Subcutaneous abdominal adipose tissue (tissue), 5 donors: Measurements from ENCODE around the gene MPIG6B.

Experiments
- H3K27ac ChIP-seq: one replicate; pipeline ENCODE4 v1.7.0; 2013; ENCODE audit warnings: low read depth, mild to moderate bottlenecking, inconsistent platforms, low read length, moderate library complexity
- H3K27me3 ChIP-seq, 5 donors: one replicate each; pipeline ENCODE4 v1.7.0; 2013; ENCODE audit warnings: low read length in 5 of 5, inconsistent platforms in 1 of 5; ENCODE audit not compliant: control insufficient read depth in 5 of 5, insufficient read depth in 4 of 5
- H3K36me3 ChIP-seq, 5 donors: one replicate each; pipeline ENCODE4 v1.7.0; 2013; ENCODE audit warnings: low read length in 5 of 5; ENCODE audit not compliant: control insufficient read depth in 5 of 5, insufficient read depth in 5 of 5
- H3K4me1 ChIP-seq, 5 donors: one replicate each; pipeline ENCODE4 v1.7.0; 2013; ENCODE audit warnings: low read length in 5 of 5, mild to moderate bottlenecking in 3 of 5, moderate library complexity in 1 of 5; ENCODE audit not compliant: control insufficient read depth in 5 of 5, insufficient read depth in 5 of 5
- H3K4me3 ChIP-seq, 5 donors: one replicate each; pipeline ENCODE4 v1.7.0; 2013; ENCODE audit warnings: low read length in 5 of 5, low read depth in 1 of 5
- H3K9ac ChIP-seq, 5 donors: one replicate each; pipeline ENCODE4 v1.7.0; 2013; ENCODE audit warnings: low read length in 5 of 5, mild to moderate bottlenecking in 4 of 5, moderate library complexity in 3 of 5
- H3K9me3 ChIP-seq, 5 donors: one replicate each; pipeline ENCODE4 v1.7.0; 2013; ENCODE audit warnings: low read length in 5 of 5; ENCODE audit not compliant: control insufficient read depth in 5 of 5
- donor health status: healthy.
- donor health status: healthy.
- donor health status: healthy.
- donor health status: healthy.
- donor health status: healthy.

MPIG6B gene

DNA sequence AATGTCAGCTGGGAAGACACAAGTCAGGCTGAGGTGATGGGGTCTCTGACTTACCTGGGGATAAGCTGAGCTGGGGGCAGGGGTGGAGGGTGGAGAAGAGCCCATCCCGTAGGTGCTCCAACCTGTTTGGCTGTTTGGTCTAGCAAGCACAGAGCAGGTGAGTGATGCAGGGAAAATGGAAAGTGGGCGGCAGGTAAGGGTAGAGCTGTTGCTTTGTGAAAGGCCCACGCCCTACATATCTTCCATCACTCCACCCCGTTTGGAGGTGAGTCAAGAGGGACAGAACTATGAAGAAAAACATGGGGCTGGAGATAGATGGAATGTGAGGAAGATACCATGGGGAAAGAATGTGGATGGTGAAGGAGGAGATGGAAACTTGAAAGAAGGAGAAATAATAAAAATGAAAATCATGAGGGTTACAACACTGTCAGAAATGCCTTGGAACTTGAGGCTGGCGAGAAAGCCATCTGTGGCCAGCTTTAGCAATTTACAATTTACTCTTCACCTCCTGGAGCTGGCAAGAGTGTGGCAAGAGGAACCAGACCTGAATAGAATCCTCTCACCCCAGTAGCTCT lies 2.9 kb upstream of the MPIG6B start:
- no peak overlapping the region for H3K4me3 ChIP-seq
- H3K9ac ChIP-seq: no peak overlapping the region
- H3K36me3 ChIP-seq: peaks cover 0 to 7% (median 0%) of the 10 kb centered on the region in 5 donors
- H3K27ac ChIP-seq: no peak overlapping the region
- H3K27me3 ChIP-seq: no peaks in the 10 kb centered on the region
- H3K9me3 ChIP-seq: no peaks in the 10 kb centered on the region
- no peaks in the 10 kb centered on the region for H3K4me1 ChIP-seq

- Histone ChIP-seq H3K36me3 (peaks cover 8 to 18% (median 11%) of the 10 kb centered on the region in 5 donors), H3K9ac (no peak within 1 kb of the TSS), H3K27ac (no peak within 1 kb of the TSS), H3K9me3 (no peaks in the 10 kb centered on the region), H3K27me3 (no peaks in the 10 kb centered on the region), H3K4me1 (peaks cover 0 to 9% (median 5%) of the 10 kb centered on the region in 5 donors), H3K4me3 (no peak within 1 kb of the TSS)
These were observed 1.7 kb upstream of the MPIG6B start, which contains the start of gene LY6G6C for GRCh38 chr6:31721351-31722020. LY6G6C (minus strand) TSS chr6:31721746; CDS start chr6:31721679, 67 bp downstream.

DNA sequence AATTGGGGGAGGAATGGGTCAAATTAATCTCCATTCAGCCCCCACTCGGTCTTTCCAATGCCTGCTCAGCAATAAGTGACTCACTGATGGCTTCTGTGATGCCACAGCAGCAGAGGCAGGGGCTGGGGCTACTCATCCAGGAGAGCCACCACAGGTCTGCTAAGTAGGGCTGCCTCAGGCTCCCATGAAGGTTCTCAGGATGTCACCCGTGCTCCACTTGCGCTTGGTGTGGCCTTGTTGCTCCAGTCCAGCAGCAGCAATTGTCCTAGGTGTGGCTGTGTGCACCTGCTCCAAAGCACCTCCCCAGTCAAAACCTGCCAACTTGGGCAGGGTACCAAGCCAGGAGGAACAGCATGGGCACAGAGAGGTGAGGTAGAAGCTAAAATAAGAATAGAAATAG lies 1.0 kb upstream of the MPIG6B start:
- Histone ChIP-seq H3K9me3 (no peaks in the 10 kb centered on the region), H3K4me1 (peaks cover 0 to 16% (median 12%) of the 10 kb centered on the region in 5 donors), H3K4me3 (no peak overlapping the region), H3K27me3 (no peaks in the 10 kb centered on the region), H3K9ac (no peak overlapping the region), H3K27ac (no peak overlapping the region), H3K36me3 (peaks cover 13 to 25% (median 18%) of the 10 kb centered on the region in 5 donors)

- peaks cover 3 to 36% (median 32%) of the 10 kb centered on the region in 5 donors for H3K4me1 ChIP-seq
These were observed 963 bp downstream of the MPIG6B start for GRCh38 chr6:31723980-31724691.

DNA sequence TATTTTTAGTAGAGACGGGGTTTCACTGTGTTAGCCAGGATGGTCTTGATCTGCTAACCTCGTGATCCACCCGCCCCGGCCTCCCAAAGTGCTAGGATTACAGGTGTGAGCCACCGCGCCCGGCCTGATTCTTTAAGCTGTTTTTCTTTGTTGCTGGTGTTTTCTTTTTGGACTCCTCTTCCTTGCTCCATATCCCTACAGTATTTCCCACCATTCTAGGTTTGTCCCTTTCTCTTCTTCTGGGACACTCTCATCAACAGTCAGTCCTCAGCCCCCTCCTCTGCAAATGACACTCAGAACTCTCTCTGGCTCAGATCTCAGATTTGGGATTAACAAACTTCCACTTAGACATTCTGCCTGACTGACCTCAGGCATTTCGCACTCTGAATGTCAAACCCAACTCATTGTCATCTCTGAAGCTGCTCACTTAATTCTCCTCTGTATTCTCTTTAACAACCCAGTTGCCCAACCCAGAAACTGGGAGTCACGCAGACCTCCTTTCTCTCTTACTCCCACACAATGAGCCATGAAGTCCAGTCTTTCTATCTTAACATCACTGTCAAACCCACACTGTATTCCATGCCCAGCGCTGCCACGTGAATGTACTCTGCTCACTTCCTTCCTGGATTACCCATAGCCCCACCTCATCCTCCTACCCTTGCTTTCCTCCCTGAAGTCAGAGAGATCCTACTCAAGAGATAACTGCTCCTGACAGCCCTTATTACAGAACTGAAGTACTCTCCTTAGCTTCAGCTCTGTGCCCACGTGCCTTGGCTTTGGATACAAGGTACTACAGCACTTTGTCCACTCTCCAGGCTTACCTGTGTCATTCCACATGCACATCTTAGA lies 2.6 kb downstream of the MPIG6B start:
- peaks cover 13 to 39% (median 27%) of the 10 kb centered on the region in 5 donors for H3K36me3 ChIP-seq
- peaks cover 3 to 44% (median 37%) of the 10 kb centered on the region in 5 donors for H3K4me1 ChIP-seq
- no peak overlapping the region for H3K4me3 ChIP-seq
- H3K9ac ChIP-seq: no peak overlapping the region
- no peaks in the 10 kb centered on the region for H3K9me3 ChIP-seq
- no peaks in the 10 kb centered on the region for H3K27me3 ChIP-seq
- H3K27ac ChIP-seq: no peak overlapping the region

More at GRCh38 chr6:31723980-31724691, 963 bp downstream of the MPIG6B start:
- Histone ChIP-seq H3K9me3 (no peaks in the 10 kb centered on the region), H3K36me3 (peaks cover 13 to 35% (median 26%) of the 10 kb centered on the region in 5 donors), H3K4me3 (no peak overlapping the region), H3K27ac (peak overlapping the region; percentile 10), H3K9ac (no peak overlapping the region), H3K27me3 (no peaks in the 10 kb centered on the region)

DNA sequence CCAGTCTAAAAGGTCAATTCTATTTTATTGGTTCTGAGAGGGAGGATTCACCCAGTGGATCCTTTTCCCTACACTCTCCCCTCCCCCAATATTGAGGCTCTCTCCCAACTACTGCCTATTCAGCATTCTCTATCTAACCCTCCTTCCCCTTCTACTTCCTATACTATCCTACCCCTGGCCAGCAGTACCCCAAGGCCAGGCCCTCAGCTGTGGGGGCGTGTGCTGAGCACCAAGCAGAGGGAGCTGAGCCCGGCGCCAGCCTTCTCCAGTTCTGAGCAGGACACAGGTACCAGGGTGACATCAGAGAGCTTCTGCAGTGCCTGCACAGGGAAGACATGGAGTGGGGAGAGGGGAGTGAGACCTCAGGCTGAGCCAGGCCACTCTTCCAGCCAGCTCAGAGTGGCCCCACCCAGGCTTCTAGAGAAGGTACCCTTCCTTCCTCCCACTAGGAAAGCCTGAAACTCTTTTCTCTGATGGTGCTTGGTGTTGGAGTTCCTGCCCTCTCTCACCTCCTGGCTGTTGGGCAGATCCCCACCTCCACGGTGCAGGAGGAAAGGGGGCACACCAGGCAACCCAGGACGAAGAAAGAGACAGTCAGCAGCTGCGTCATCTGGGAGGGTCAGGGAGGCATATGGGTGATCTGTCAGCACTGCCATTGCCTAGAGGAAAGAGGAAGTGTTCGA lies 4.0 kb downstream of the MPIG6B start:
- Histone ChIP-seq H3K36me3 (peaks cover 18 to 51% (median 41%) of the 10 kb centered on the region in 5 donors), H3K27me3 (no peaks in the 10 kb centered on the region), H3K9ac (peak overlapping the region in 2 of 5 donors; percentile 32 to 45), H3K27ac (peak overlapping the region; percentile 97), H3K4me3 (peak overlapping the region; percentile 0 to 98 (median 93)), H3K4me1 (peaks cover 6 to 56% (median 45%) of the 10 kb centered on the region in 5 donors), H3K9me3 (no peaks in the 10 kb centered on the region)

GRCh38 chr6:31727717-31728671 lies 4.8 kb downstream of the MPIG6B start:
- Histone ChIP-seq H3K9ac (peak overlapping the region; percentile 77 to 91 (median 86)), H3K9me3 (no peaks in the 10 kb centered on the region), H3K27ac (peak overlapping the region; percentile 97), H3K4me1 (peaks cover 6 to 61% (median 46%) of the 10 kb centered on the region in 5 donors), H3K27me3 (no peaks in the 10 kb centered on the region), H3K4me3 (peak overlapping the region; percentile 93 to 98 (median 96)), H3K36me3 (peaks cover 20 to 59% (median 47%) of the 10 kb centered on the region in 5 donors)

GRCh38 chr6:31728767-31729514 lies 5.8 kb downstream of the MPIG6B start, which contains the start of gene DDAH2:
DDAH2 (minus strand) TSS chr6:31729299; CDS start chr6:31729161, 138 bp downstream.
- Histone ChIP-seq H3K9ac (peak within 1 kb of the TSS; percentile 77 to 91 (median 86)), H3K9me3 (no peaks in the 10 kb centered on the region), H3K4me1 (peaks cover 6 to 69% (median 55%) of the 10 kb centered on the region in 5 donors), H3K27ac (peak within 1 kb of the TSS; percentile 97), H3K27me3 (no peaks in the 10 kb centered on the region), H3K4me3 (peak within 1 kb of the TSS; percentile 93 to 98 (median 96)), H3K36me3 (peaks cover 20 to 68% (median 57%) of the 10 kb centered on the region in 5 donors)
